MM.1S (cell line): ENCODE measurements around the gene ASCL2.
"Not testable (repeated sequence)": the region's sequence is repeated elsewhere in the genome, so short reads cannot be mapped to it uniquely, and the experiment has no call there.

ENCODE experiments used
- DNase-seq: peaks from one replicate; pipeline ENCODE4 v3.0.0-alpha.2; 2015
- H2AFZ ChIP-seq: fragments of 300-600 bp; sonication (generic); 2 replicates; pipeline ENCODE4 v1.6.0; 2016; ENCODE audit warnings: antibody characterized with exemption, low read length
- H3F3A ChIP-seq: fragments of 300-600 bp; sonication (generic); 2 replicates; pipeline ENCODE4 v1.6.1; 2016; ENCODE audit warnings: mild to moderate bottlenecking, antibody characterized with exemption, low read length, moderate library complexity, mixed read lengths; ENCODE audit not compliant: insufficient read depth
- H3K27ac ChIP-seq: fragments of 300-600 bp; sonication (generic); 2 replicates; pipeline ENCODE4 v1.5.1; 2016; ENCODE audit warnings: mild to moderate bottlenecking, low read length
- H3K27me3 ChIP-seq: fragments of 300-600 bp; sonication (generic); replicated peaks from 2 replicates; pipeline ENCODE4 v1.6.0; 2016; ENCODE audit warnings: low read length; ENCODE audit not compliant: insufficient read depth
- H3K36me3 ChIP-seq: fragments of 300-600 bp; sonication (generic); replicated peaks from 2 replicates; pipeline ENCODE4 v1.6.1; 2016; ENCODE audit warnings: mild to moderate bottlenecking, low read length, mixed read lengths; ENCODE audit not compliant: insufficient read depth
- H3K4me1 ChIP-seq: fragments of 300-600 bp; sonication (generic); 2 replicates; pipeline ENCODE4 v1.6.1; 2016; ENCODE audit warnings: low read length, mixed read lengths
- H3K4me2 ChIP-seq: fragments of 300-600 bp; sonication (generic); 2 replicates; pipeline ENCODE4 v1.6.0; 2016; ENCODE audit warnings: low read depth, low read length
- H3K4me3 ChIP-seq: fragments of 300-600 bp; sonication (generic); 2 replicates; pipeline ENCODE4 v1.5.1; 2016; ENCODE audit warnings: low read length, mixed read lengths
- H3K79me2 ChIP-seq: fragments of 300-600 bp; sonication (generic); 2 replicates; pipeline ENCODE4 v1.6.1; 2016; ENCODE audit warnings: mixed run types, low read length, mixed read lengths
- H3K9ac ChIP-seq: fragments of 300-600 bp; sonication (generic); 2 replicates; pipeline ENCODE4 v1.6.1; 2016; ENCODE audit warnings: low read length, mixed read lengths
- H3K9me2 ChIP-seq: fragments of 300-600 bp; sonication (generic); replicated peaks from 2 replicates; pipeline ENCODE4 v1.6.1; 2016; ENCODE audit warnings: mild to moderate bottlenecking, low read length, mixed read lengths; ENCODE audit not compliant: insufficient read depth
- H3K9me3 ChIP-seq: fragments of 300-600 bp; sonication (generic); replicated peaks from 2 replicates; pipeline ENCODE4 v1.6.1; 2016; ENCODE audit warnings: mild to moderate bottlenecking, low read length, mixed read lengths; ENCODE audit not compliant: insufficient read depth
- H4K20me1 ChIP-seq: fragments of 300-600 bp; sonication (generic); 2 replicates; pipeline ENCODE4 v1.6.1; 2016; ENCODE audit warnings: mild to moderate bottlenecking, low read length, moderate library complexity, mixed read lengths; ENCODE audit not compliant: insufficient read depth
- EZH2 ChIP-seq: fragments of 300-600 bp; sonication (generic); optimal IDR thresholded peaks from 2 replicates; pipeline ENCODE3; 2017; ENCODE audit warnings: low read depth, mild to moderate bottlenecking, antibody characterized with exemption, low read length, mixed read lengths
- EZH2phosphoT487 ChIP-seq: fragments of 300-600 bp; sonication (generic); IDR thresholded peaks from 2 replicates; pipeline ENCODE4 v1.6.1; 2018; ENCODE audit warnings: antibody characterized with exemption, low read length
- TF ChIP-seq, protein P1 (sequence below): fragments of 300-600 bp; sonication (generic); IDR thresholded peaks from 2 replicates; pipeline ENCODE4 v1.5.1; 2016; ENCODE audit warnings: antibody characterized with exemption, low read length, mixed read lengths

Gene ASCL2

DNA sequence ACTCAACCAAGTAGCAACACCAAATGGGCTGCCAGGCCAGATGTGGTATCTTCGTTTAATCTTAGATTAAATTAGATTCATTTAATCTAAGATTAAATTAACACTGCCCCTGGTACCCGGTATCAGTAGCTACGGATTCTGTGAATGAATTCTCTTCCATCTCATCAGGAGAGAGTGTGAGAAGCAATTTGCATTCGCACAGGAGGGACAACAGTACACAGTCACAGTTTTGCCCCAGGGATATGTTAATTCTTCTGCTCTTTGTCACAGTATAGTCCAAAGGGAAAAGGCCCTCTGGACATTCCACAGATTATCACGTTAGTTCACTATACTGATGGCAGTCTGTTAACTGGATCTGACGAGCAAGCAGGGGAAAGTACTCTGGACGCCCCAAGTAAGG lies 22.9 kb downstream of the ASCL2 start:
- Histone ChIP-seq H3K9me2 (no peaks in the 10 kb centered on the region), H3K27me3 (peaks cover 91% of the 10 kb centered on the region), H3K4me2 (no peak overlapping the region), H3K79me2 (no peaks in the 10 kb centered on the region), H3F3A (no peaks in the 10 kb centered on the region), H3K9ac (no peak overlapping the region), H3K4me1 (no peaks in the 10 kb centered on the region), H3K4me3 (no peak overlapping the region), H2AFZ (no peak overlapping the region), H3K36me3 (no peaks in the 10 kb centered on the region), H4K20me1 (no peaks in the 10 kb centered on the region), H3K27ac (no peak overlapping the region), H3K9me3 (no peaks in the 10 kb centered on the region)
- DNase-seq: no peak
- TF ChIP-seq EZH2phosphoT487: no peak

DNA sequence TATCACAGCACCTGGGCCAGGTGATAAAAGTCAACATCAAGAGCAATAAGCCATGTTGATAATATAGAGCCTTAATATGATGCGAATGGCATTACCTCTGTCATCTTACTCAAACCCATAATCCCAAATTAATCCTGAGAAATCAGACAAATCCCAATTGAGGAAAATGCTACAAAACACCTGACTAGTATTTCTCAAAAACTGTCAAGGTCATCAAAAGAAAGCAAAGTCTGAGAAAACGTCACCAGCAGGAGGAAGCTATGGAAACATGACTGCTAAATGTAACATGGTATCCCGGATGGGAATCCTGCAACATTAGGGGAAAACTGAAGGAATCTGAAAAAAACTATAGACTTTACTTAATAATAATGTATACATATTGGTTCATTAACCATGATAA lies 29.6 kb downstream of the ASCL2 start:
- Histone ChIP-seq H2AFZ (no peak overlapping the region), H3K27me3 (peaks cover 89% of the 10 kb centered on the region), H4K20me1 (no peaks in the 10 kb centered on the region), H3K9ac (no peak overlapping the region), H3F3A (no peaks in the 10 kb centered on the region), H3K27ac (no peak overlapping the region), H3K79me2 (no peaks in the 10 kb centered on the region), H3K9me3 (no peaks in the 10 kb centered on the region), H3K9me2 (no peaks in the 10 kb centered on the region), H3K4me1 (no peaks in the 10 kb centered on the region), H3K36me3 (no peaks in the 10 kb centered on the region), H3K4me3 (no peak overlapping the region), H3K4me2 (no peak overlapping the region)
- TF ChIP-seq, protein P1, sequence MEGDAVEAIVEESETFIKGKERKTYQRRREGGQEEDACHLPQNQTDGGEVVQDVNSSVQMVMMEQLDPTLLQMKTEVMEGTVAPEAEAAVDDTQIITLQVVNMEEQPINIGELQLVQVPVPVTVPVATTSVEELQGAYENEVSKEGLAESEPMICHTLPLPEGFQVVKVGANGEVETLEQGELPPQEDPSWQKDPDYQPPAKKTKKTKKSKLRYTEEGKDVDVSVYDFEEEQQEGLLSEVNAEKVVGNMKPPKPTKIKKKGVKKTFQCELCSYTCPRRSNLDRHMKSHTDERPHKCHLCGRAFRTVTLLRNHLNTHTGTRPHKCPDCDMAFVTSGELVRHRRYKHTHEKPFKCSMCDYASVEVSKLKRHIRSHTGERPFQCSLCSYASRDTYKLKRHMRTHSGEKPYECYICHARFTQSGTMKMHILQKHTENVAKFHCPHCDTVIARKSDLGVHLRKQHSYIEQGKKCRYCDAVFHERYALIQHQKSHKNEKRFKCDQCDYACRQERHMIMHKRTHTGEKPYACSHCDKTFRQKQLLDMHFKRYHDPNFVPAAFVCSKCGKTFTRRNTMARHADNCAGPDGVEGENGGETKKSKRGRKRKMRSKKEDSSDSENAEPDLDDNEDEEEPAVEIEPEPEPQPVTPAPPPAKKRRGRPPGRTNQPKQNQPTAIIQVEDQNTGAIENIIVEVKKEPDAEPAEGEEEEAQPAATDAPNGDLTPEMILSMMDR: no peak
- TF ChIP-seq EZH2: no peak
- no peak for TF ChIP-seq EZH2phosphoT487
- DNase-seq: no peak

DNA sequence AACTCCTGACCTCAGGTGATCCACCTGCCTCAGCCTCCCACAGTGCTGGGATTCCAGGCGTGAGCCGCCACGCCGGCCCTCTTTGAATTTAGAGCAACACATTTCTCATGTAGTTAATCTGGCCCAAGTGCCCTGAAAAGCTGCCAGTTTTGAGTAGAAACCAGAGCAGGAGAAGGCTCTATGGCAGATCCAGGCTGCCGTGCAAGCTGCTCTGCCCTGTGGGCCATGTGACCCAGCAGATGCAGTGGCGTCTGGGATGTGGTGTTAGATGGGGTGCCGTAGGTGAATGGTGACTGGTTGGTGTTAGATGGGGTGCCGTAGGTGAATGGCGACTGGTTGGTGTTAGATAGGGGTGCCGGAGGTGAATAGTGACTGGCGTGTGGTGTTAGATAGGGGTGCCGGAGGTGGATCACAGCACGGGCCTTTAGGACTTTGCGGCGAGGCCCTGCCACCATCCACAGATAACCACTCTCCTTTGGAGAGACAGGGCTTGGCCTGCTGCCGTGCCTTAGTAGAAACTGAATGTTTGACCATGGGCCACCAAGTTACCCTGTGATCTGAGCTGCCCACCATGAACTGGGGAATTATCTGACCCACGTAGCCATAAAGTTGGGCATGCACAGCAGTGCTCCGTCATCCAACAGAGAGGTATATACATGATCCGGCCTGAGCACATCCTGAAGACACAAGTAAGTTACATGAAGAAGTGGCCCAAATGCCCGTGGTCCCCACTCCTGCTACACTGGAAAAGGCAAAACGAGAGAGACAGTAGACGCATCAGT lies 32.7 kb downstream of the ASCL2 start:
- Histone ChIP-seq H3K27me3 (peaks cover 87% of the 10 kb centered on the region), H4K20me1 (no peaks in the 10 kb centered on the region), H3K36me3 (no peaks in the 10 kb centered on the region), H2AFZ (no peak overlapping the region), H3F3A (no peaks in the 10 kb centered on the region), H3K4me3 (no peak overlapping the region), H3K9me2 (no peaks in the 10 kb centered on the region), H3K9me3 (no peaks in the 10 kb centered on the region), H3K27ac (no peak overlapping the region), H3K4me2 (no peak overlapping the region), H3K4me1 (no peaks in the 10 kb centered on the region), H3K79me2 (no peaks in the 10 kb centered on the region), H3K9ac (no peak overlapping the region)
- TF ChIP-seq EZH2 (no peak), EZH2phosphoT487 (no peak)
- TF ChIP-seq, protein P1: no peak
- DNase-seq: no peak

DNA sequence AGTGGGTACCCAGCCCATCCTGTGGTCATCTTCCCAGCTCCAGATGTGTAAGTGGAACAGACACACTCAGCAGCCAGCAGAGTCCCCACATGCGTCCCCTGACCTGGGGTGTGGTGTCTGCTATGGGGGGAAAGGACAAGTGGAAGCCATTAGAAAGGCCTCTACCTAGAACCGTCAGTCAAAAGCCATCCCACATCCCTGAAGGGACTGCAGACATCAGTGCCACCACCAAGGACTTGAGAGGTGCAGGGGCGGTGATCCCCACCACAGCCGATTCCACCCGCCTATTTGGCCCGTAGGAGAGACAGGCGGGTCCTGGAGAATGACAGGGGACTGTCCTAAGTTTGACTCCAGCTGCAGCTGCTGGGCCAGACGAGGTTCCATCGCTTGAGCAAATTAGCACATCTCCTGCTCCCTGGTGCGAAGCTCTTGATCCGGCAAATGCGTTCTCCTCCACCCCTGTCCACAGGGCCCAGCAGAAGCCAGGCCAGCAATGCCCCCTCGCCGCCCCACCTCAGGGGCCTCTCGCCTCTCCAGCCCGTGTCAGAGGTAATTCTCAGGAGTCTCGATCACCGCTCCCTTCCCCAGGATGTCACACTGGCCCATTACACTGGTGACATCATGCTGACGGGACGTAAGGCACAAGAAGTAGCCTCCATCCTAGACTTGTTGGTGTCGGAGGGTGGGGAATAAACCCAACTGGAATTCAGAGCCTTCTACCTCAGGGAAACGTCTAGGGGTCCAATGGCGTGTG lies 33.8 kb downstream of the ASCL2 start:
- not testable (repeated sequence) for H4K20me1 ChIP-seq, H3K27ac ChIP-seq, H3K36me3 ChIP-seq, H3K79me2 ChIP-seq, H3K9ac ChIP-seq, H3K9me3 ChIP-seq, DNase-seq, H3K4me2 ChIP-seq, H3K9me2 ChIP-seq, H3K4me3 ChIP-seq, H3F3A ChIP-seq, H3K4me1 ChIP-seq, H2AFZ ChIP-seq
- peaks cover 88% of the 10 kb centered on the region for H3K27me3 ChIP-seq
